ENCODE results near the gene C1orf232. TPM values are rescaled to one million over a fixed set of nuclear protein-coding genes. Genes with fewer than 3 reads are reported as not detected.

The C1orf232 gene
- total and polyA plus RNA-seq, 4 donors = not detected

DNA sequence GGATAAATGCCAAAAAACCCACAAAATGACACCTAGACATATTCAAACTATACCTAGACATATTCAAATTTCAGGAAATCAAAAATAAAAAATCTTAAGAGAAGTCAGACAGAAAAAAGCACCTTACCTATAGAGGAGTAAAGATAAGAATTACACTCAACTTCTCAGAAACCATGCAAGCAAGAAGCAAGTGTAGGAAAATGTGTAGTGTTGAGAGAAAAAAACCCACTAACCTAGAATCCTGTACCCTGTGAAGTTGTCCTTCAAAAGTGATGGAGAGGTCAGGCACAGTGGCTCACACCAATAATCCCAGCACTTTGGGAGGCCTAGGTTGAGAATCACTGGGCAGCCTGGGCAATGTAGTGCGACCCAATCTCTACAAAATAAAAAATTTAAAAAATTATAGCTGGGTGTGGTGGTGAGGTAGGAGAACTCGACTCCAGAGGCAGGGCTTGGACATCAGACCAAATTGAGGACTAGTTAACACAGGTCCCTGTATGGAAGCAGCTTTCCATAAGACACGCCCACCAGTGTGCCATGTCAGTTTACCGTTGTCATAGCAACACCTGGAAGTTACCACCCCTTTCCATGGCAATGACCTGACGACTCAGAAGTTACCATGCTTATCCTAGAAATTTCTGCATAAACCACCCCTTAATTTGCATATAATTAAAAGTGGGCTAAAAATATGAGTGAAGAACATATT is 36.5 kb downstream of the C1orf232 start:
- TF ChIP-seq, protein P1, sequence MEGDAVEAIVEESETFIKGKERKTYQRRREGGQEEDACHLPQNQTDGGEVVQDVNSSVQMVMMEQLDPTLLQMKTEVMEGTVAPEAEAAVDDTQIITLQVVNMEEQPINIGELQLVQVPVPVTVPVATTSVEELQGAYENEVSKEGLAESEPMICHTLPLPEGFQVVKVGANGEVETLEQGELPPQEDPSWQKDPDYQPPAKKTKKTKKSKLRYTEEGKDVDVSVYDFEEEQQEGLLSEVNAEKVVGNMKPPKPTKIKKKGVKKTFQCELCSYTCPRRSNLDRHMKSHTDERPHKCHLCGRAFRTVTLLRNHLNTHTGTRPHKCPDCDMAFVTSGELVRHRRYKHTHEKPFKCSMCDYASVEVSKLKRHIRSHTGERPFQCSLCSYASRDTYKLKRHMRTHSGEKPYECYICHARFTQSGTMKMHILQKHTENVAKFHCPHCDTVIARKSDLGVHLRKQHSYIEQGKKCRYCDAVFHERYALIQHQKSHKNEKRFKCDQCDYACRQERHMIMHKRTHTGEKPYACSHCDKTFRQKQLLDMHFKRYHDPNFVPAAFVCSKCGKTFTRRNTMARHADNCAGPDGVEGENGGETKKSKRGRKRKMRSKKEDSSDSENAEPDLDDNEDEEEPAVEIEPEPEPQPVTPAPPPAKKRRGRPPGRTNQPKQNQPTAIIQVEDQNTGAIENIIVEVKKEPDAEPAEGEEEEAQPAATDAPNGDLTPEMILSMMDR (IDR thresholded peaks at IDR 0.05; ENCODE audit: control extremely low read depth, extremely low read depth) = no peak
- H3K27me3 ChIP-seq (ENCODE audit: control insufficient read depth in 3 of 3, insufficient read depth in 3 of 3, low read length in 2 of 3) = no peaks in the 10 kb centered on the region
- WGBS, 2 donors = 82 to 84% methylated on average over 5 of the region's 5 CpGs
- no peaks in the 10 kb centered on the region for H3K9me3 ChIP-seq (ENCODE audit: control insufficient read depth in 4 of 4, insufficient read depth in 3 of 4, low read length in 3 of 4)
- H3K4me3 ChIP-seq = no peak overlapping the region
- ATAC-seq (ENCODE audit: insufficient read depth, low FRiP score) = no peak
- DNase-seq = no peak
- no peaks in the 10 kb centered on the region for H3K36me3 ChIP-seq (ENCODE audit: control insufficient read depth in 4 of 4, insufficient read depth in 4 of 4, low read length in 4 of 4)
- H3K9ac ChIP-seq (ENCODE audit: insufficient read depth in 1 of 2, low read length in 2 of 2) = no peak overlapping the region
- H3K4me1 ChIP-seq (ENCODE audit: control insufficient read depth in 5 of 5, insufficient read depth in 5 of 5, low read length in 5 of 5) = peaks cover 0 to 6% (median 1%) of the 10 kb centered on the region in 5 donors
- no peak overlapping the region for H3K27ac ChIP-seq (ENCODE audit: low read depth in 1 of 2, low read length in 1 of 2)

DNA sequence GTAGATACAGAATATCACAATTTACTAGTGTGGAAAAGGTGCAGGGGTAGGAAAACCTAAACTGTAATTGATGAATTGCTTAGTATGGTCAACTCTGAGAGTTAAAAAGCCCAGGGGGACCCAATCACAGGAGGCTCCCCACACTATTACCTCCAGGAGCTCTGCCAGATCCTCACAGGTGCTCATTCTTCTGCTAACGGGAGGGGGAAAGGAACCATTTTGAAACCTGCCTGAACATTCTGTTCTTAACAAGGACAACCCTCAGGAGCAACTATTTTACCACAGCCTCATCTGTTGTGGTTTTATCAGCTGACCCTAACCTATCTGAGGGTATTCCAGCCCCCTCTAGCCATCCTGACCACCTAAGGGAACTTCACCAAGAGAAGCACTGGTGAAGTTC is 38.1 kb downstream of the C1orf232 start:
- WGBS, 2 donors = 31 to 69% methylated on average over 1 of the region's 1 CpG
- Histone ChIP-seq H3K27me3 (ENCODE audit: control insufficient read depth in 3 of 3, insufficient read depth in 3 of 3, low read length in 2 of 3) (no peaks in the 10 kb centered on the region), H3K9me3 (ENCODE audit: control insufficient read depth in 4 of 4, insufficient read depth in 3 of 4, low read length in 3 of 4) (no peaks in the 10 kb centered on the region), H3K36me3 (ENCODE audit: control insufficient read depth in 4 of 4, insufficient read depth in 4 of 4, low read length in 4 of 4) (no peaks in the 10 kb centered on the region), H3K4me1 (ENCODE audit: control insufficient read depth in 5 of 5, insufficient read depth in 5 of 5, low read length in 5 of 5) (peaks cover 0 to 6% (median 6%) of the 10 kb centered on the region in 5 donors), H3K27ac (ENCODE audit: low read depth in 1 of 2, low read length in 1 of 2) (no peak overlapping the region), H3K4me3 (no peak overlapping the region), H3K9ac (ENCODE audit: insufficient read depth in 1 of 2, low read length in 2 of 2) (no peak overlapping the region)
- no peak for DNase-seq
- TF ChIP-seq, protein P1 (IDR thresholded peaks at IDR 0.05; ENCODE audit: control extremely low read depth, extremely low read depth) = no peak
- no peak for ATAC-seq (ENCODE audit: insufficient read depth, low FRiP score)

DNA sequence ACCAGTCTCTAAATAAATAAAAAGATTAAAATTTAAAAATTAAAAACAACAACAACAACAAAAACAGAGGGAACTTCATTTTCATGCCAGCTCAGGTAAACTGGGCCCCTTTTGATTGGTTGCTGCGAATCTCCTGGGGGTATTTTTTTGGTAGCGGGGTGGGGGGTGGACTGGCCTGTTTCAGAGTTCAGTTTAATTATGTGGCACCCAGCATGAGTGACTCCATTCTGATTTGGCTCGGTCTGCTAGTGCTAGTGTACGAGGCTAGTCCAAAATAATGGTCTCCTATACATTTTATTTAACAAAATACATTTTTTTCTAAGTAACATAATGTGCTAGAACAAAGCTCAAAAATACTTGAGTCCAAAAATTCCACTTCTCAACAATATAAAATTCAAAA is 39.0 kb downstream of the C1orf232 start:
- no peak overlapping the region for H3K4me3 ChIP-seq
- TF ChIP-seq, protein P1 (IDR thresholded peaks at IDR 0.05; ENCODE audit: control extremely low read depth, extremely low read depth) = no peak
- H3K27ac ChIP-seq (ENCODE audit: low read depth in 1 of 2, low read length in 1 of 2) = no peak overlapping the region
- no peak overlapping the region for H3K9ac ChIP-seq (ENCODE audit: insufficient read depth in 1 of 2, low read length in 2 of 2)
- H3K4me1 ChIP-seq (ENCODE audit: control insufficient read depth in 5 of 5, insufficient read depth in 5 of 5, low read length in 5 of 5) = peaks cover 0 to 6% (median 6%) of the 10 kb centered on the region in 5 donors
- 96 to 97% methylated on average over 4 of the region's 4 CpGs for WGBS, 2 donors
- H3K36me3 ChIP-seq (ENCODE audit: control insufficient read depth in 4 of 4, insufficient read depth in 4 of 4, low read length in 4 of 4) = no peaks in the 10 kb centered on the region
- no peak for DNase-seq
- H3K27me3 ChIP-seq (ENCODE audit: control insufficient read depth in 3 of 3, insufficient read depth in 3 of 3, low read length in 2 of 3) = no peaks in the 10 kb centered on the region
- no peaks in the 10 kb centered on the region for H3K9me3 ChIP-seq (ENCODE audit: control insufficient read depth in 4 of 4, insufficient read depth in 3 of 4, low read length in 3 of 4)
- ATAC-seq (ENCODE audit: insufficient read depth, low FRiP score) = no peak
